PC-9 (cell line): ENCODE data around the gene PEX14. TPM values are rescaled to one million over a fixed set of nuclear protein-coding genes. Genes with fewer than 3 reads are reported as not detected.

Source experiments
- BruUV-seq: library from RNA; stranded (reverse); fragments of 400-500 nt; replicated peaks from 2 replicates; lab custom pipeline; 2021; lab: Mats Ljungman, UMichigan
- CTCF ChIA-PET: fragments of 300-600 bp; sonication (Branson Sonifier 250); formaldehyde crosslinking; loops from one replicate; lab custom pipeline; 2022; ENCODE audit warnings: antibody characterized with exemption; lab: Charles Lee
- POLR2A ChIA-PET: fragments of 300-600 bp; sonication (Branson Sonifier 250); formaldehyde crosslinking; loops from one replicate; lab custom pipeline; 2022; ENCODE audit warnings: antibody characterized with exemption; ENCODE audit not compliant: unreplicated experiment; lab: Charles Lee
- DNase-seq, 2 experiments: peaks; one replicate each; pipeline versions ENCODE4 v3.0.0 to v3.0.0-alpha.2; 2015 to 2022; ENCODE audit warnings: mixed read lengths in 1 of 2
- H2AFZ ChIP-seq: fragments of 200-600 bp; sonication (generic); 2 replicates; pipeline ENCODE4 v1.8.1; 2017; ENCODE audit warnings: antibody characterized with exemption
- H3F3A ChIP-seq: fragments of 200-600 bp; sonication (generic); 2 replicates; pipeline ENCODE4 v1.8.1; 2017; ENCODE audit warnings: antibody characterized with exemption, mild to moderate bottlenecking, low read depth; ENCODE audit not compliant: insufficient read depth
- H3K27ac ChIP-seq: fragments of 200-600 bp; sonication (generic); 2 replicates; pipeline ENCODE4 v1.6.1; 2016; ENCODE audit warnings: mixed run types
- H3K27me3 ChIP-seq: fragments of 200-600 bp; sonication (generic); 2 replicates; pipeline ENCODE4 v1.6.1; 2016; ENCODE audit warnings: low read depth, mixed run types; ENCODE audit not compliant: insufficient read depth
- H3K36me3 ChIP-seq: fragments of 200-600 bp; sonication (generic); 2 replicates; pipeline ENCODE4 v1.6.1; 2016; ENCODE audit warnings: low read depth, mixed run types
- H3K4me1 ChIP-seq: fragments of 200-600 bp; sonication (generic); replicated peaks from 2 replicates; pipeline ENCODE4 v1.6.1; 2016; ENCODE audit warnings: mixed run types; ENCODE audit not compliant: insufficient read depth
- H3K4me2 ChIP-seq: fragments of 200-600 bp; sonication (generic); 2 replicates; pipeline ENCODE4 v1.6.1; 2017; ENCODE audit warnings: mixed run types
- H3K4me3 ChIP-seq: fragments of 200-600 bp; sonication (generic); 2 replicates; pipeline ENCODE4 v1.6.1; 2016; ENCODE audit warnings: mixed run types
- H3K79me2 ChIP-seq: fragments of 200-600 bp; sonication (generic); 2 replicates; pipeline ENCODE4 v1.6.1; 2017; ENCODE audit warnings: low read depth, mixed run types
- H3K9me2 ChIP-seq: fragments of 200-600 bp; sonication (generic); 2 replicates; pipeline ENCODE4 v1.8.1; 2017; ENCODE audit warnings: mild to moderate bottlenecking; ENCODE audit not compliant: insufficient read depth
- H3K9me3 ChIP-seq: fragments of 200-600 bp; sonication (generic); 2 replicates; pipeline ENCODE4 v1.8.1; 2016; ENCODE audit warnings: low read depth; ENCODE audit not compliant: insufficient read depth
- H4K20me1 ChIP-seq: fragments of 200-600 bp; sonication (generic); 2 replicates; pipeline ENCODE4 v1.8.1; 2017; ENCODE audit not compliant: insufficient read depth
- EZH2 ChIP-seq: fragments of 200-600 bp; sonication (generic); IDR thresholded peaks from 2 replicates; pipeline ENCODE4 v1.8.0; 2017; ENCODE audit warnings: antibody characterized with exemption, low read depth
- intact Hi-C: fragments of 100-400 bp; cut with micrococcal nuclease; formaldehyde crosslinking; loops from one replicate; pipeline ENCODE4 v1.10.0; 2022; ENCODE audit not compliant: unreplicated experiment
- total RNA-seq: library from RNA; stranded (reverse); gene quantifications from 2 replicates; pipeline ENCODE4 v1.2.3, GENCODE V29; 2021
- TF ChIP-seq, protein P1 (sequence below): fragments of 200-600 bp; sonication (generic); conservative IDR thresholded peaks from 2 replicates; pipeline ENCODE4 v1.6.1; 2017; ENCODE audit warnings: mixed run types, antibody characterized with exemption, mild to moderate bottlenecking, moderate library complexity

The PEX14 gene
- total RNA-seq, 1 experiment from 2014 or later, result 28.3 TPM

DNA sequence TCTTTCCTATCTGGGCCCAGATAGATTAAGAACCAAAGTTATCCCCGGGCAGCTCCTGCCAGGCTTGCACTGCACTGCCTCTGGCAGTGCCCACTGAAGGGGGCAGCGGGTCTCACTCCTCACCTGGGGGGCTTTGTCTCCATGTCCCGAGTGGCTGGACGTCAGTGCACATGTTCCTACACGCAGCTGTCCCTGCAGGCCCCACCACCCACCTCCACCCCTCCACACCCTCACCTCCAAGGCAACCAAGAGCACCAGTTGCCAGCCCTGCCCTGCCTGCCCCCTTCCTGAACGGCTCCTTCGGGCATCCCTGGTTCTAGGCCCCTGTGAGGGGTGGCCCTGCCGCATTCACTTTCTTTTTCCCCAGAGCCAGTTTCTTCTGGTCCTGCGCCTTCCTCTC is 147.2 kb downstream of the PEX14 start:
- POLR2A ChIA-PET, result no interaction called here
- H3K79me2 ChIP-seq, result no peaks in the 10 kb centered on the region
- no peaks in the 10 kb centered on the region for H3K9me3 ChIP-seq
- H4K20me1 ChIP-seq, result no peaks in the 10 kb centered on the region
- no peak overlapping the region for H3K4me3 ChIP-seq
- no peak overlapping the region for H2AFZ ChIP-seq
- no peak for TF ChIP-seq EZH2
- TF ChIP-seq, protein P1, sequence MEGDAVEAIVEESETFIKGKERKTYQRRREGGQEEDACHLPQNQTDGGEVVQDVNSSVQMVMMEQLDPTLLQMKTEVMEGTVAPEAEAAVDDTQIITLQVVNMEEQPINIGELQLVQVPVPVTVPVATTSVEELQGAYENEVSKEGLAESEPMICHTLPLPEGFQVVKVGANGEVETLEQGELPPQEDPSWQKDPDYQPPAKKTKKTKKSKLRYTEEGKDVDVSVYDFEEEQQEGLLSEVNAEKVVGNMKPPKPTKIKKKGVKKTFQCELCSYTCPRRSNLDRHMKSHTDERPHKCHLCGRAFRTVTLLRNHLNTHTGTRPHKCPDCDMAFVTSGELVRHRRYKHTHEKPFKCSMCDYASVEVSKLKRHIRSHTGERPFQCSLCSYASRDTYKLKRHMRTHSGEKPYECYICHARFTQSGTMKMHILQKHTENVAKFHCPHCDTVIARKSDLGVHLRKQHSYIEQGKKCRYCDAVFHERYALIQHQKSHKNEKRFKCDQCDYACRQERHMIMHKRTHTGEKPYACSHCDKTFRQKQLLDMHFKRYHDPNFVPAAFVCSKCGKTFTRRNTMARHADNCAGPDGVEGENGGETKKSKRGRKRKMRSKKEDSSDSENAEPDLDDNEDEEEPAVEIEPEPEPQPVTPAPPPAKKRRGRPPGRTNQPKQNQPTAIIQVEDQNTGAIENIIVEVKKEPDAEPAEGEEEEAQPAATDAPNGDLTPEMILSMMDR, result no peak
- no peaks in the 10 kb centered on the region for H3F3A ChIP-seq
- no peak overlapping the region for H3K27ac ChIP-seq
- no TSS peak for BruUV-seq
- DNase-seq, result no peak
- no peaks in the 10 kb centered on the region for H3K4me1 ChIP-seq
- H3K9me2 ChIP-seq, result no peaks in the 10 kb centered on the region
- intact Hi-C loops, result no loop called here
- H3K27me3 ChIP-seq, result no peaks in the 10 kb centered on the region
- H3K36me3 ChIP-seq, result no peaks in the 10 kb centered on the region
- H3K4me2 ChIP-seq, result no peak overlapping the region
- CTCF ChIA-PET, result no interaction called here

DNA sequence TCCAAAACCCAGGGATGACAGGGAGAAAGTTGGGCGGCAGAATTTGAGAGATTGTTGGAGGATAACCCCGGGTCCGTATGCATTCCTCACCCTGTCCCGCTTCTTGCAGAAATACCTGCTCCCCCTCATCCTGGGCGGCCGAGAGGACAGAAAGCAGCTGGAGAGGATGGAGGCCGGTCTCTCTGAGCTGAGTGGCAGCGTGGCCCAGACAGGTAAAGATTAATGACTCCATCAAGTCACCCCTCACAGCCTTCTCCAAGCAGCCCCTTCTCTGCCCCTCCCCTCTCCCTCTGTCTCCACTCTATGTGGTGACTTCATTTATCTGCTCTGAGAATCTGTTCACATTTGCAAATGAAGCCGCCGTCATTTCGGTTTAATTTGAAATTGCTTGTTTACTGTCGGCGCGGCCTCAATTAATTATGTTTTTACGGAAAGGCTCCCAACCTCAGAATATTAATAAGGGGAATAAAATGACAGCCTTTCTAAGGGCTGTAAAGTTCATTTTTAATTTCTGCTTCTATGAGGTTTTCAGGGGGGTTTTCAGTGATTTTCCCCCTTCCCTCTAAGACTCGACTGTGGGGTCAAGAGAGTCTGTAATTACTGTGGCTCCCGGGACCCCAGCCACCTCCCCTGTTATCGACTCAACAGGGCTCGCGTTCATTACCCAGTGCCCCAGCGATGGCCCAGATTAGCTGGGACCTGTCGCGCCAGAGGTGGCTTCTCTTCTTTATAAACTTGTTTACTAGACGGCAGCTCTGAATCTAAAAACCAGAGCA is 148.3 kb downstream of the PEX14 start:
- H3K9me2 ChIP-seq, result no peaks in the 10 kb centered on the region
- H3K9me3 ChIP-seq, result no peaks in the 10 kb centered on the region
- no peaks in the 10 kb centered on the region for H3F3A ChIP-seq
- DNase-seq, result no peak
- H4K20me1 ChIP-seq, result no peaks in the 10 kb centered on the region
- H2AFZ ChIP-seq, result no peak overlapping the region
- no peaks in the 10 kb centered on the region for H3K27me3 ChIP-seq
- POLR2A ChIA-PET, result interaction anchor here (0.6 kb wide), 1 partner anchor 261 kb away, joined by 3 read pairs; no protein-coding TSS in a partner anchor
- intact Hi-C loops, result no loop called here
- TF ChIP-seq, protein P1, result no peak
- no peak for TF ChIP-seq EZH2
- no peaks in the 10 kb centered on the region for H3K79me2 ChIP-seq
- no peak overlapping the region for H3K4me2 ChIP-seq
- no peak overlapping the region for H3K27ac ChIP-seq
- BruUV-seq, result no TSS peak
- no peak overlapping the region for H3K4me3 ChIP-seq
- no peaks in the 10 kb centered on the region for H3K4me1 ChIP-seq
- CTCF ChIA-PET, result no interaction called here
- no peaks in the 10 kb centered on the region for H3K36me3 ChIP-seq

DNA sequence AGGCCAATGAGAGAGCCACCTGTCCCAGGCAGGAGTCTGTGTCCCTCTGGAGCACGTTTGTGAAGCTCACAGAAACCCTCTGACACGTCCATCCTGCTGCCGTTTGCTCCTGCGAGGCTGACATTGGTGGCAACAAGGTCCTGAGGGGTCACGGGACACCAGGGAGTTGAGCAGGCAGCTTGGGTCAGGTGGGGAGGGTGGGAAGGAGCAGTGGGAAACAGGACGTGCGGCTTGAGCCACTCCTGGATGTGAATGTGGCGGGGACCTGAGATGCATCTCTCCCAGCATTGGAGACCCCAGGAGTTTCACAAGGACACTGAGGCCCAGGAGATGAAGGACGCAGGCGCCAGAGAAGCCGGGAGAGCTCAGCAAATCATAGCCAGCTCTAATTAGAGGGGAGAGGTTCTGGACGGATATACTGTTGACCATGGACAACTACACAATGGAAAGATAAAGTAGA is 149.0 kb downstream of the PEX14 start:
- no peak for TF ChIP-seq EZH2
- TF ChIP-seq, protein P1, result no peak
- H3K9me2 ChIP-seq, result no peaks in the 10 kb centered on the region
- no peak overlapping the region for H3K4me2 ChIP-seq
- H4K20me1 ChIP-seq, result no peaks in the 10 kb centered on the region
- CTCF ChIA-PET, result no interaction called here
- no peaks in the 10 kb centered on the region for H3K9me3 ChIP-seq
- no peaks in the 10 kb centered on the region for H3K27me3 ChIP-seq
- POLR2A ChIA-PET, result no interaction called here
- DNase-seq, result no peak
- H3K79me2 ChIP-seq, result no peaks in the 10 kb centered on the region
- no peak overlapping the region for H3K27ac ChIP-seq
- H3K36me3 ChIP-seq, result no peaks in the 10 kb centered on the region
- no peaks in the 10 kb centered on the region for H3F3A ChIP-seq
- H3K4me3 ChIP-seq, result no peak overlapping the region
- no peak overlapping the region for H2AFZ ChIP-seq
- no peaks in the 10 kb centered on the region for H3K4me1 ChIP-seq
- intact Hi-C loops, result no loop called here
- BruUV-seq, result no TSS peak
